Middle frontal gyrus (tissue), 1 donor: ENCODE data around the gene LSMEM2.
"Not testable (repeated sequence)": the region's sequence is repeated elsewhere in the genome, so short reads cannot be mapped to it uniquely, and the experiment has no call there.

Experiments used
- DNase-seq: peaks from one replicate; pipeline ENCODE4 v3.0.0-alpha.2; 2015; ENCODE audit warnings: low spot score; ENCODE audit errors: extremely low spot score

LSMEM2 gene

GRCh38 chr3:50278880-50279224 is at the start of gene LSMEM2:
TSS of gene LSMEM2 (plus strand) at chr3:50279087. CDS start at chr3:50279114, 27 bp downstream.
- no peak for DNase-seq

- no peak for DNase-seq
Measured at GRCh38 chr3:50229490-50229889, 49.4 kb upstream of the LSMEM2 start.

GRCh38 chr3:50230104-50230793 is 48.6 kb upstream of the LSMEM2 start:
- DNase-seq, result no peak

- DNase-seq, result no peak
Measured at GRCh38 chr3:50230794-50231125, 48.1 kb upstream of the LSMEM2 start.

- DNase-seq, result no peak
Measured at GRCh38 chr3:50231581-50231980, 47.3 kb upstream of the LSMEM2 start.

- no peak for DNase-seq
Measured at GRCh38 chr3:50232303-50232702, 46.6 kb upstream of the LSMEM2 start.

GRCh38 chr3:50233176-50233575 is 45.7 kb upstream of the LSMEM2 start:
- DNase-seq, result no peak

GRCh38 chr3:50235716-50236483 is 43.0 kb upstream of the LSMEM2 start, which contains the start of gene GNAI2:
TSS of gene GNAI2 (plus strand) at chr3:50236204. CDS start at chr3:50236336, 132 bp downstream.
- peak; percentile 98 for DNase-seq

GRCh38 chr3:50236484-50237132 is 42.3 kb upstream of the LSMEM2 start:
- no peak for DNase-seq

GRCh38 chr3:50237133-50237651 is 41.7 kb upstream of the LSMEM2 start:
- DNase-seq, result no peak

- DNase-seq, result no peak
Measured at GRCh38 chr3:50237754-50238548, 40.9 kb upstream of the LSMEM2 start.

- DNase-seq, result no peak
Measured at GRCh38 chr3:50238549-50239026, 40.3 kb upstream of the LSMEM2 start.

GRCh38 chr3:50239649-50240048 is 39.2 kb upstream of the LSMEM2 start:
- no peak for DNase-seq

GRCh38 chr3:50241163-50241562 is 37.7 kb upstream of the LSMEM2 start:
- no peak for DNase-seq

- no peak for DNase-seq
Measured at GRCh38 chr3:50241713-50242380, 37.0 kb upstream of the LSMEM2 start.

- DNase-seq, result no peak
Measured at GRCh38 chr3:50242381-50242770, 36.5 kb upstream of the LSMEM2 start.

GRCh38 chr3:50242851-50243542 is 35.9 kb upstream of the LSMEM2 start:
- no peak for DNase-seq

GRCh38 chr3:50243543-50243895 is 35.4 kb upstream of the LSMEM2 start:
- DNase-seq, result no peak

GRCh38 chr3:50244813-50245212 is 34.1 kb upstream of the LSMEM2 start:
- not testable (repeated sequence) for DNase-seq

GRCh38 chr3:50245251-50245745 is 33.6 kb upstream of the LSMEM2 start:
- DNase-seq, result no peak
